Activated T-cell treated with anti-CD3 and anti-CD28 coated beads, Interleukin-2, amount 50 U/mL, for 24 hours (primary cell): Measurements from ENCODE around the gene C16orf54.
"Not testable (repeated sequence)": the region's sequence is repeated elsewhere in the genome, so short reads cannot be mapped to it uniquely, and the experiment has no call there.

Experiments used
- DNase-seq: peaks from one replicate; pipeline ENCODE4 v3.0.0-alpha.2; 2020
- H3K27ac Mint-ChIP-seq: 2 replicates; pipeline ENCODE4 v1.8.0; 2020; ENCODE audit warnings: mild to moderate bottlenecking, mixed read lengths
- H3K27me3 Mint-ChIP-seq: 2 replicates; pipeline ENCODE4 v1.8.0; 2020; ENCODE audit warnings: mixed read lengths
- H3K36me3 Mint-ChIP-seq: 2 replicates; pipeline ENCODE4 v1.8.0; 2020; ENCODE audit warnings: low read depth, mixed read lengths
- H3K4me1 Mint-ChIP-seq: 2 replicates; pipeline ENCODE4 v1.8.0; 2020; ENCODE audit warnings: low read depth, mixed read lengths
- H3K4me3 Mint-ChIP-seq: 2 replicates; pipeline ENCODE4 v1.8.0; 2020; ENCODE audit warnings: mild to moderate bottlenecking, moderate library complexity, mixed read lengths
- H3K9me3 Mint-ChIP-seq: 2 replicates; pipeline ENCODE4 v1.8.0; 2020; ENCODE audit warnings: mixed read lengths

Gene C16orf54

GRCh38 chr16:29745853-29746345 lies at the start of gene C16orf54:
Gene C16orf54 (minus strand): TSS chr16:29745990. CDS start chr16:29744951, 1,039 bp downstream.
- peak within 1 kb of the TSS; percentile 97 for H3K27ac Mint-ChIP-seq
- H3K36me3 Mint-ChIP-seq: peaks cover 43% of the 10 kb centered on the region
- peaks cover 70% of the 10 kb centered on the region for H3K4me1 Mint-ChIP-seq
- H3K9me3 Mint-ChIP-seq: no peaks in the 10 kb centered on the region
- peak within 1 kb of the TSS; percentile 87 for H3K4me3 Mint-ChIP-seq
- DNase-seq: peak; percentile 85
- H3K27me3 Mint-ChIP-seq: no peaks in the 10 kb centered on the region

DNA sequence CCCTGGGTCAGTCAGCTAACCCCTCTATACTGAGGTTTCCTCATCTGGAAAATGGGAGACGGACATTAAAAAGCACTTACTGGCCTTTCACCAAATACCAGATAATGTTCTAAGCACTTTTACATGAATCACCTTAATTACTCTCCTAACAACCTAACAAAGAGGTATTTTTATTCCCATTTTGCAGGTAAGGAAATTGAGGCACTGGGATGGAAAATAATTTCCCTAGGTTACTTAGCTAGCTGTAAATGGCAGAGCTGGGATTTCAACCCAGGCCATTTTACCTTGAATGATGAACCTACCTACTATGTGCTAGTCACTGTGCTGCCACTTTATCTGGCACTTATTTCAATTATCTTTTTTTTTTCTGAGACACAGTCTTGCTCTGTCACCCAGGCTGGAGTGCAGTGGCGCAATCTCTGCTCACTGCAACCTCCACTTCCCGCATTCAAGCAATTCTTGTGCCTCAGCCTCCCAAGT lies 48.5 kb upstream of the C16orf54 start:
- no peaks in the 10 kb centered on the region for H3K27me3 Mint-ChIP-seq
- no peaks in the 10 kb centered on the region for H3K9me3 Mint-ChIP-seq
- DNase-seq: no peak
- H3K4me1 Mint-ChIP-seq: peaks cover 35% of the 10 kb centered on the region
- H3K27ac Mint-ChIP-seq: no peak overlapping the region
- no peak overlapping the region for H3K4me3 Mint-ChIP-seq
- peaks cover 88% of the 10 kb centered on the region for H3K36me3 Mint-ChIP-seq

DNA sequence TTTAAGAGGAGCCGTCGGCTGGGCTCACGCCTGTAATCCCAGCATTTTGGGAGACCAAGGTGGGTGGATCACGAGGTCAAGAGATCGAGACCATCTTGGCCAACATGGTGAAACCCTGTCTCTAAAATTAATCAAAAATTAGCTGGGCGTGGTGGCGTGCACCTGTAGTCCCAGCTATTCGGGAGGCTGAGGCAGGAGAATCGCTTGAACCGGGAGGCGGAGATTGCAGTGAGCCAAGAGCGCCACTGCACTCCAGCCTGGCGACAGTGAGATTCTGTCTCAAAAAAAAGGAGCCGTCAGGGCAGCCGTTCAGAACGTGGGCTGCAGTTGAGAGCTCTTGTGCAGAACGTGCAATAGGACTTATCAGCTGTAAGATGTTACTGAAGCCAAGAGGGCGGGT lies 47.4 kb upstream of the C16orf54 start:
- peaks cover 38% of the 10 kb centered on the region for H3K4me1 Mint-ChIP-seq
- H3K4me3 Mint-ChIP-seq: peak overlapping the region; percentile 100
- not testable (repeated sequence) for DNase-seq, H3K27me3 Mint-ChIP-seq, H3K9me3 Mint-ChIP-seq
- H3K36me3 Mint-ChIP-seq: peaks cover 77% of the 10 kb centered on the region
- peak overlapping the region; percentile 38 for H3K27ac Mint-ChIP-seq

DNA sequence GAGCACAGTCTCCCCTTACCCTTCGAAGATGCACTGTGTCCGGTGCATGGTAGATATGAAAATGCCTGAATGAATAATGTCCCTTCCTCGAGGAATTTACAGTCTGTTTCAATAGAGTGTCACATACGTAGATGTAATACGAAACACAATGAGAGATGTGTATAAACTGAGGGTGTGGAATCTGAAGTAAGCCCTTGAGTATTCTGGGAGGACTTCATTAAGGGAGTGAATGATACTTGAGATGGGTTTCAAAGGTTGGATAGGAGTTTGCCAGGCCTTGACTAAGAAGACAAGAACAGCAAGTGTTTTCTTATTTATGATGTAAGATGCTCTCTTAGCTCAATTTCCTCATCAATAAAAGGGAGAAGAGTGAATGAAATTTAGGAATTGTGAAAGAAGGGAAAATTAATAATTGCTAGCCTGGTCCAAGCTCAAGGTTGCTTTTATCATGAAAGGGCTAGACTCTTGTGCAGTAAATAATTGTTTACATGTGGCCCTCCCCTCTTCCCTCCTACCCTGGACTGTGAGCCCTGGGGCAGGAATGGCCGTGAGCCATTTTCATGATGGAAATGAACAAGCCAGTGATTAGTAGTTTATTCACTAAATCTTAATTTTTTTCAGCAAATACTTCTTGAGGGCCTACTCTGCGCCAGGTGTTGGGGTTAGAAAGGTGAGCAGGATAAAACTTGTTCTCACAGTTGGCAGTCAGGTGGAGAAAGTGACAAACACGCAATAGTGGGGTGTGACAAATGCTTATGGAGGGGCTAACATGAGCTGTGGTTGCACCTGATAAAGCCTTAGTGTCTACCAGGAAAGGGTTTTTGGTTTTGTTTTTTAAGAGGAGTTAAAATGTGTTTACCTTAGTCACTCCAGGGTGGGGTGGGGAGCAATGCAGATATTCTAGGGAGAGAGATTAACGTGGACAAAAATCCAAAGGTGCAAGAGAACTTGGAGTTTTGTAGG lies 46.3 kb upstream of the C16orf54 start:
- Mint-ChIP-seq H3K4me1 (peaks cover 38% of the 10 kb centered on the region), H3K27ac (peak overlapping the region; percentile 99), H3K9me3 (no peaks in the 10 kb centered on the region), H3K27me3 (no peaks in the 10 kb centered on the region), H3K36me3 (peaks cover 67% of the 10 kb centered on the region), H3K4me3 (peak overlapping the region; percentile 100)
- no peak for DNase-seq

DNA sequence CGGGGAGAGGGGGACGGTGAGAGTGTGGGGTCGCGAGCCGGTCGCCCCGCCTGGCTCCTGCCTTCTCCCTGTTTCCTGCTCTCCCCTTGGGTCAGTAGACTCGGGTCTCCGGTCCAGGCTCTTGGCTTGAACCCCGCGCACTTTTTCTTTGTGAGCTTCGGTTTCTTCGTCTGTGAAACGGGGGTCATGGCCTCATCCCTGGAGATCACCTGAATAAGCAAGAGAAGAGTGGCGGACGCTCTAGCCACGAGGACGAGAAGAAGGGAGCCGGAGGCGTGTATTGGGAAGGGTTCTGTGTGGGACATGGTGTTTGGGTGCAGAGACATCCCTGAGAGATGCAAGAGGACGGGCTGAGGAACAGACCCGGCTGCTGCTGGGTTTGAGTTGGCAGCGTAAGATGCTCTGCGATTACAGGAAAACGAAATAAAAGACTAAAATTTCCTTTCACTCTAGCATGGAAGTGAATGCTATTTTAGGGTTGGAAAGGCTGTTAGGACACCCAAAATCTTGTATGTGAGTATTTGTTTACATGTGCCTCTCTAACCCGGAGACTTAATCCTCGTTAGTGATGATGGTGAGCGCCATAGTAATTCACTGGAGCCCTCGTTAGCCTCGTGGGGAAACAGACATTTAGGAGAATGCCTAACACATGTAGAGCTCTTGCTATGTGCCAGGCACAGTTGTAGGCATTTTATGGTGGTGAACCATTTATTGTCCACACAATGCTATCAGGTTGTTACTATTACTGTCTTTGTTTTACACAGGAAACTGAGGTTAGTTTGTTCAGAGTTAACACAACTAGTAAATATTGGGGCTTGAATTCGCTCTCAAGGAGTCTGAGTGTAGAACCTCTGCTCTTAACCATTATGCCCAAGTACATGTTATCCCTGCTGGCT lies 45.4 kb upstream of the C16orf54 start:
- H3K27ac Mint-ChIP-seq: peak overlapping the region; percentile 99
- no peaks in the 10 kb centered on the region for H3K27me3 Mint-ChIP-seq
- no peak for DNase-seq
- no peaks in the 10 kb centered on the region for H3K9me3 Mint-ChIP-seq
- peak overlapping the region; percentile 100 for H3K4me3 Mint-ChIP-seq
- peaks cover 57% of the 10 kb centered on the region for H3K36me3 Mint-ChIP-seq
- H3K4me1 Mint-ChIP-seq: peaks cover 38% of the 10 kb centered on the region

DNA sequence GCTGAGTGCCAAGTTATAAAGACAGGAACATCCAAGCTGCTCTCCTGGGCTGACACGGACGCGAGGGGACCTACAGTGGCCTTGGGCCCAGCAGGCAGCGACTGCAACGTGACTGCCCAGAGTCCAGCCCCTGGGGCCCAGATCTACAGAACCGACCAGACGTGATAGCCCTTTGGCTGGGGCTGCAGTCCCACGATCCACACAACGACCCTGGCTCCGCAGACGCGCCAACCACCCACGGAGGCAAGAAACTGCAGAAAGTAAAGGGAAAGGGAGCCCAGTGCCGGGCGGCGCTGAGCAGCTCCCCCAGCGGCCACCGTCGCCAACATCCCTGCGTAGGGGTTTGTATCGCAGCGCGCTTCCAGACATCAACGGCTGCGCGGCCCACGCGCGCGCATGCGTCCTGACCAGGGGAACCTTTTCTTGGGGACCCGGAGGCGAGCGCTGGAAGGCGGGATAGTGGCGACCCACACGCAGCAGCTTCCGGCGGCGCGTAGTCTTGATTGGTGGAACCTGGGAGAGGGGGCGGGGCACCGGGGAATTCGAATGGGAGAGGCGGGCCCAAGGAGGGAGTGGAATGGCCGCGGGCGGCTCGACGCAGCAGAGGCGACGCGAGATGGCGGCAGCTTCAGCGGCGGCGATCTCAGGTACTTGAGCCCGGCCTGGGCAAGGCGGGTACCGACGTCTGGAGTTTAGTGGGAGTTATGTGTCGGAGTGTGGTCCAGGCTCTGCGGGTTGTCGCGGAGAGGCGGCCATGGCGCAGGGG lies 44.6 kb upstream of the C16orf54 start, which contains the start of gene KIF22:
Gene KIF22, plus strand, starts transcription at position 569 of the 766 bp plus-strand sequence. Its CDS starts 9 bp downstream, at position 578.
- Mint-ChIP-seq H3K9me3 (no peaks in the 10 kb centered on the region), H3K36me3 (peaks cover 49% of the 10 kb centered on the region), H3K27ac (peak within 1 kb of the TSS; percentile 99), H3K27me3 (no peaks in the 10 kb centered on the region), H3K4me3 (peak within 1 kb of the TSS; percentile 100), H3K4me1 (peaks cover 42% of the 10 kb centered on the region)
- peak; percentile 100 for DNase-seq

DNA sequence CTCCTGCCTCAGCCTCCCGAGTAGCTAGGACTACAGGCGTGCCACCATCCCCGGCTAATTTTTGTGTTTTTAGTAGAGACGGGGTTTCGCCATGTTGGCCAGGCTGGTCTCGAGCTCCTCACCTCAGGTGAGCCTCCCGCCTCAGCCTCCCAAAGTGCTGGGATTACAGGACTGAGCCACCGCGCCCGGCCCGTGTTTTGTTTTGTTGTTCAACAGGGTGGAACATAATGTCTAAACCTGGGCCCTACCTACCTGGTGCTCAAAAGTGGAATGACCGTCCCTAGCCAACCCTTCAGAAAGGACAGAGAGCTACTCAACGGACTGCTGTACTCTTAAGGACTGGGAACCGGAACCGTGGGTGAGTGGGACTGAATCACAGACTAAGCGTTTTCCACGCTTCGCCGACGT lies 44.0 kb upstream of the C16orf54 start:
- H3K27me3 Mint-ChIP-seq: no peaks in the 10 kb centered on the region
- DNase-seq: no peak
- peaks cover 43% of the 10 kb centered on the region for H3K36me3 Mint-ChIP-seq
- peak overlapping the region; percentile 100 for H3K4me3 Mint-ChIP-seq
- H3K9me3 Mint-ChIP-seq: no peaks in the 10 kb centered on the region
- H3K4me1 Mint-ChIP-seq: peaks cover 44% of the 10 kb centered on the region
- peak overlapping the region; percentile 99 for H3K27ac Mint-ChIP-seq

DNA sequence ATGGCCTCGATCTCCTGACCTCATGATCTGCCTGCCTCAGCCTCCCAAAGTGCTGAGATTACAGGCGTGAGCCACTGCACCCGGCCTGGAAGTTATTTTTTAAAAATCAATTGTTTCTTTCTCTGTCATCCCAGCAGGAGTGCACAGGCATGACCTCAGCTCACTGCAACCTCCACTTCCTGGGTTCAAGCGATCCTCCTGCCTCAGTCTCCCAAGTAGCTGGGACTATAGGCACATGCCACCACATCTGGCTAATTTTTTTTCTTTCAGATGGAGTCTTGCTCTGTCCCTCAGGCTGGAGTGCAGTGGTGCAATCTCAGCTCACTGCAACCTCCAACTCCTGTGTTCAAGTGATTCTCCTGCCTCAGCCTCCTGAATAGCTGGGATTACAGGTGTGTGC lies 41.4 kb upstream of the C16orf54 start:
- not testable (repeated sequence) for H3K27ac Mint-ChIP-seq, H3K4me3 Mint-ChIP-seq, H3K9me3 Mint-ChIP-seq, H3K27me3 Mint-ChIP-seq, DNase-seq
- H3K4me1 Mint-ChIP-seq: peaks cover 40% of the 10 kb centered on the region
- H3K36me3 Mint-ChIP-seq: peaks cover 20% of the 10 kb centered on the region

DNA sequence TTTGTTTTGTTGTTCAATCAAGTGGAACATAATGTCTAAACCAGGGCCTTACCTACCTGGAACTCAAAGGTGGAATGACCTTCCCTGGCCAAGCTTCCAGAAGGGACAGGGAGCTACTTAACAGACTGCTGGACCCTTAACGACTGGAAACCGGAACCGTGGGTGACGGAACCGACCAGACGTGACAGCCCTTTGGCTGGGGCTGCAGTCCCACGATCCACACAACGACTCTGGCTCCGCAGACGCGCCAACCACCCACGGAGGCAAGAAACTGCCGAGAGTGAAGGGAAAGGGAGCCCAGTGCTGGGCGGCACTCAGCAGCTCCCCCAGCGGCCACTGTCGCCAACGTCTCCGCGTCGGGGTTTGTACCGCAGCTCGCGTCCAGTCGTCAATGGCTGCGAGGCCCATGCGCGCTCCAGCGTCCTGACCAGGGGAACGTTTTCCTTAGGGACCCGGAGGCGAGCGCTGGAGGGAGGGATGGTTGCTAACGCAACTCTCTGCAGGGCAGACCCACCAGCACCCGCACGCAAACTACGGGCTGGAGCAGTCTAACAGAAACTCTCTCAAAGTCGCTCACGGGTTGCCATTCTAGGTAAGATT lies 39.2 kb upstream of the C16orf54 start:
- Mint-ChIP-seq H3K9me3 (no peaks in the 10 kb centered on the region), H3K27me3 (no peaks in the 10 kb centered on the region), H3K4me1 (peaks cover 34% of the 10 kb centered on the region), H3K36me3 (peaks cover under 1% of the 10 kb centered on the region), H3K4me3 (peak overlapping the region; percentile 53), H3K27ac (peak overlapping the region; percentile 33)
- peak; percentile 85 for DNase-seq

DNA sequence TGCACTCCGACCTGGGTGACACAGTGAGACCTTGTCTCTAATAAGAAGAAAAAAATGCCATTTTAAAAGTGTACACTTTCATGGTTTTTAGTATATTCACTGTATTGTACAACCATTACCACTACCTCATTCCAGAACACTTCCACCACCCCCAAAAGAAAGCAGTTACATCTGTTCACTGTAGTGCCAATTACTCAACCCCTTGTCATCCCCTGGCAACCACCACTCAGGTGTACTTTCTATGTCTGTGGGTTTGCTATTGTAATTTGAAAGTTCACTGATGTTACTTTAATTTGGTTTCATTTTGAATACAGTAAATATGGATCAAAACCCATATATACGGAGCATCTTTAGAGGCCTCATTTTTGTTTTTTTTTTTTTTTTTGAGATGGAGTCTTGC lies 38.4 kb upstream of the C16orf54 start:
- Mint-ChIP-seq H3K4me1 (peaks cover 30% of the 10 kb centered on the region), H3K36me3 (no peaks in the 10 kb centered on the region), H3K27ac (peak overlapping the region; percentile 4), H3K27me3 (no peaks in the 10 kb centered on the region), H3K9me3 (no peaks in the 10 kb centered on the region), H3K4me3 (no peak overlapping the region)
- no peak for DNase-seq

GRCh38 chr16:29783094-29783953 lies 37.5 kb upstream of the C16orf54 start:
- not testable (repeated sequence) for DNase-seq, H3K36me3 Mint-ChIP-seq, H3K9me3 Mint-ChIP-seq, H3K27me3 Mint-ChIP-seq, H3K4me3 Mint-ChIP-seq
- Mint-ChIP-seq H3K4me1 (peaks cover 27% of the 10 kb centered on the region), H3K27ac (peak overlapping the region; percentile 4)

- Mint-ChIP-seq H3K36me3 (no peaks in the 10 kb centered on the region), H3K4me1 (peaks cover 17% of the 10 kb centered on the region), H3K4me3 (no peak overlapping the region), H3K9me3 (no peaks in the 10 kb centered on the region), H3K27ac (no peak overlapping the region), H3K27me3 (no peaks in the 10 kb centered on the region)
- no peak for DNase-seq
Observed at GRCh38 chr16:29779474-29779873, 33.7 kb upstream of the C16orf54 start.
